Panc1 (cell line): ENCODE results near the gene RMDN3. TPM values are rescaled to one million over a fixed set of nuclear protein-coding genes. Genes with fewer than 3 reads are reported as not detected.

Source experiments
- ATAC-seq: fragments of 200-7000 bp; cut with Tn5 transposase; 2 replicates; pipeline ENCODE4 v1.9.1; 2020; ENCODE audit warnings: mild to moderate bottlenecking, moderate library complexity
- BruUV-seq: library from RNA; stranded (reverse); fragments of 400-500 nt; replicated peaks from 2 replicates; lab custom pipeline; 2021; lab: Mats Ljungman, UMichigan
- CTCF ChIA-PET: fragments of 300-600 bp; sonication (Branson Sonifier 250); formaldehyde crosslinking; loops from one replicate; lab custom pipeline; 2022; ENCODE audit warnings: antibody characterized with exemption; lab: Charles Lee
- POLR2A ChIA-PET: fragments of 300-600 bp; sonication (Branson Sonifier 250); formaldehyde crosslinking; loops from one replicate; lab custom pipeline; 2022; ENCODE audit warnings: antibody characterized with exemption; lab: Charles Lee
- DNase-seq: peaks from one replicate; pipeline ENCODE4 v3.0.0-alpha.2; 2010; ENCODE audit warnings: low read depth, low spot score
- H3K27ac ChIP-seq: 2 replicates; pipeline ENCODE4 v1.5.1; 2011; ENCODE audit warnings: mild to moderate bottlenecking, low read length, inconsistent platforms
- H3K27me3 ChIP-seq: fragments of 200-500 bp; sonication (Bioruptor generic); 2 replicates; pipeline ENCODE4 v1.6.0; 2014; ENCODE audit warnings: low read length, inconsistent platforms; ENCODE audit not compliant: control insufficient read depth, insufficient read depth
- H3K36me3 ChIP-seq: fragments of 200-500 bp; sonication (Bioruptor generic); 2 replicates; pipeline ENCODE4 v1.5.1; 2014; ENCODE audit warnings: inconsistent platforms, mild to moderate bottlenecking, low read length, moderate library complexity; ENCODE audit not compliant: control insufficient read depth, insufficient read depth
- H3K4me1 ChIP-seq: 2 replicates; pipeline ENCODE4 v1.5.1; 2011; ENCODE audit warnings: inconsistent platforms, mild to moderate bottlenecking, low read length, moderate library complexity; ENCODE audit not compliant: control insufficient read depth, insufficient read depth
- H3K4me3 ChIP-seq, 2 experiments: 2 replicates each; pipeline ENCODE4 v1.5.1; 2011 to 2012; ENCODE audit warnings: low read depth in 2 of 2, low read length in 2 of 2, mild to moderate bottlenecking in 2 of 2, inconsistent platforms in 1 of 2, moderate library complexity in 1 of 2
- H3K9me3 ChIP-seq: fragments of 200-500 bp; sonication (Bioruptor generic); 2 replicates; pipeline ENCODE4 v1.5.1; 2014; ENCODE audit warnings: low read depth, mild to moderate bottlenecking, inconsistent platforms, low read length, moderate library complexity; ENCODE audit not compliant: control insufficient read depth, insufficient read depth
- POLR2AphosphoS5 ChIP-seq: IDR thresholded peaks from 2 replicates; pipeline ENCODE4 v1.6.1; 2012; ENCODE audit warnings: mild to moderate bottlenecking, low read depth, low read length, moderate library complexity
- SIN3A ChIP-seq: IDR thresholded peaks from 2 replicates; pipeline ENCODE4 v1.6.1; 2012; ENCODE audit warnings: low read depth, mild to moderate bottlenecking, low read length, moderate library complexity, borderline replicate concordance; ENCODE audit not compliant: insufficient read depth
- TCF7L2 ChIP-seq: IDR thresholded peaks from 2 replicates; pipeline ENCODE4 v1.6.1; 2011; ENCODE audit warnings: mild to moderate bottlenecking, low read depth, low read length, inconsistent platforms
- in situ Hi-C: cut with HindIII; loops from 2 replicates; pipeline ENCODE4 v1.10.0; 2016; ENCODE audit warnings: low sequenced_read_pairs, low pct_unique_long_range_greater_than_20kb
- intact Hi-C: fragments of 100-400 bp; cut with micrococcal nuclease; formaldehyde crosslinking; loops from one replicate; pipeline ENCODE4 v1.10.0; 2022; ENCODE audit not compliant: unreplicated experiment
- total RNA-seq: library from RNA; stranded (reverse); gene quantifications from one replicate; pipeline ENCODE4 v1.2.1, GENCODE V29; 2021; ENCODE audit not compliant: unreplicated experiment
- TF ChIP-seq, protein P1 (sequence below): fragments of 450-650 bp; IDR thresholded peaks from 2 replicates; pipeline ENCODE4 v1.5.1; 2017; ENCODE audit warnings: mild to moderate bottlenecking
- TF ChIP-seq, protein P2 (sequence below), 2 experiments: IDR thresholded peaks; 2 replicates each; pipeline ENCODE4 v1.6.1; 2011 to 2012; ENCODE audit warnings: low read depth in 2 of 2, control low read depth in 1 of 2, low read length in 1 of 2, mild to moderate bottlenecking in 1 of 2, moderate library complexity in 1 of 2; ENCODE audit not compliant: insufficient read depth in 1 of 2

The RMDN3 gene
- total RNA-seq, 1 experiment from 2014 or later, result 33.2 TPM

DNA sequence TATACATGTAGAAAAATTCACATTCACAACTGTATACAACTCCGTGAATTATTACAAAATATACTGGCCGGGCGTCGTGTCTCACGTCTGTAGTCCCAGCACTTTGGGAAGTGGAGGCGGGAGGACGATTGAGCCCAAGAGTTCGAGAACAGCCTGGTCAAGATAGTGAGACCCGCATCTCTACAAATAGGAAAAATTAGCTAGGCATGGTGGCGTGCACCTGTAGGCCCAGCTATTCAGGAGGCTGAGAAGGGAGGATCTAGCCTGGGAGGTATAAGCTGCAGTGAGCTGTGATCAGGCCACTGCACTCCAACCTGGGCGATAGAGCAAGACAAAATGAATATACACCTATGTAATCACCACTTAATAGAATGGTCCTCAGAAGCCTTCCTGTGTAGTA is 58.8 kb downstream of the RMDN3 start:
- peak overlapping the region; percentile 86 for H3K27ac ChIP-seq
- H3K27me3 ChIP-seq, result no peaks in the 10 kb centered on the region
- H3K4me1 ChIP-seq, result no peaks in the 10 kb centered on the region; the same call in 1 of the 2 replicates
- intact Hi-C loops (no loop called here), in situ Hi-C loops (no loop called here)
- POLR2A ChIA-PET, result no interaction called here
- BruUV-seq, result no TSS peak
- ATAC-seq, result no peak
- H3K4me3 ChIP-seq, result peak overlapping the region; percentile 80 to 97
- no peaks in the 10 kb centered on the region for H3K9me3 ChIP-seq
- CTCF ChIA-PET, result no interaction called here
- DNase-seq, result no peak
- TF ChIP-seq, protein P1, sequence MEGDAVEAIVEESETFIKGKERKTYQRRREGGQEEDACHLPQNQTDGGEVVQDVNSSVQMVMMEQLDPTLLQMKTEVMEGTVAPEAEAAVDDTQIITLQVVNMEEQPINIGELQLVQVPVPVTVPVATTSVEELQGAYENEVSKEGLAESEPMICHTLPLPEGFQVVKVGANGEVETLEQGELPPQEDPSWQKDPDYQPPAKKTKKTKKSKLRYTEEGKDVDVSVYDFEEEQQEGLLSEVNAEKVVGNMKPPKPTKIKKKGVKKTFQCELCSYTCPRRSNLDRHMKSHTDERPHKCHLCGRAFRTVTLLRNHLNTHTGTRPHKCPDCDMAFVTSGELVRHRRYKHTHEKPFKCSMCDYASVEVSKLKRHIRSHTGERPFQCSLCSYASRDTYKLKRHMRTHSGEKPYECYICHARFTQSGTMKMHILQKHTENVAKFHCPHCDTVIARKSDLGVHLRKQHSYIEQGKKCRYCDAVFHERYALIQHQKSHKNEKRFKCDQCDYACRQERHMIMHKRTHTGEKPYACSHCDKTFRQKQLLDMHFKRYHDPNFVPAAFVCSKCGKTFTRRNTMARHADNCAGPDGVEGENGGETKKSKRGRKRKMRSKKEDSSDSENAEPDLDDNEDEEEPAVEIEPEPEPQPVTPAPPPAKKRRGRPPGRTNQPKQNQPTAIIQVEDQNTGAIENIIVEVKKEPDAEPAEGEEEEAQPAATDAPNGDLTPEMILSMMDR, result no peak
- TF ChIP-seq TCF7L2 (no peak), SIN3A (no peak), POLR2AphosphoS5 (no peak)
- TF ChIP-seq, protein P2, sequence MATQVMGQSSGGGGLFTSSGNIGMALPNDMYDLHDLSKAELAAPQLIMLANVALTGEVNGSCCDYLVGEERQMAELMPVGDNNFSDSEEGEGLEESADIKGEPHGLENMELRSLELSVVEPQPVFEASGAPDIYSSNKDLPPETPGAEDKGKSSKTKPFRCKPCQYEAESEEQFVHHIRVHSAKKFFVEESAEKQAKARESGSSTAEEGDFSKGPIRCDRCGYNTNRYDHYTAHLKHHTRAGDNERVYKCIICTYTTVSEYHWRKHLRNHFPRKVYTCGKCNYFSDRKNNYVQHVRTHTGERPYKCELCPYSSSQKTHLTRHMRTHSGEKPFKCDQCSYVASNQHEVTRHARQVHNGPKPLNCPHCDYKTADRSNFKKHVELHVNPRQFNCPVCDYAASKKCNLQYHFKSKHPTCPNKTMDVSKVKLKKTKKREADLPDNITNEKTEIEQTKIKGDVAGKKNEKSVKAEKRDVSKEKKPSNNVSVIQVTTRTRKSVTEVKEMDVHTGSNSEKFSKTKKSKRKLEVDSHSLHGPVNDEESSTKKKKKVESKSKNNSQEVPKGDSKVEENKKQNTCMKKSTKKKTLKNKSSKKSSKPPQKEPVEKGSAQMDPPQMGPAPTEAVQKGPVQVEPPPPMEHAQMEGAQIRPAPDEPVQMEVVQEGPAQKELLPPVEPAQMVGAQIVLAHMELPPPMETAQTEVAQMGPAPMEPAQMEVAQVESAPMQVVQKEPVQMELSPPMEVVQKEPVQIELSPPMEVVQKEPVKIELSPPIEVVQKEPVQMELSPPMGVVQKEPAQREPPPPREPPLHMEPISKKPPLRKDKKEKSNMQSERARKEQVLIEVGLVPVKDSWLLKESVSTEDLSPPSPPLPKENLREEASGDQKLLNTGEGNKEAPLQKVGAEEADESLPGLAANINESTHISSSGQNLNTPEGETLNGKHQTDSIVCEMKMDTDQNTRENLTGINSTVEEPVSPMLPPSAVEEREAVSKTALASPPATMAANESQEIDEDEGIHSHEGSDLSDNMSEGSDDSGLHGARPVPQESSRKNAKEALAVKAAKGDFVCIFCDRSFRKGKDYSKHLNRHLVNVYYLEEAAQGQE (IDR thresholded peaks at IDR 0.05; ENCODE audit: insufficient read depth in 1 of 2, low read depth in 2 of 2, low read length in 1 of 2), result no peak
- no peaks in the 10 kb centered on the region for H3K36me3 ChIP-seq

DNA sequence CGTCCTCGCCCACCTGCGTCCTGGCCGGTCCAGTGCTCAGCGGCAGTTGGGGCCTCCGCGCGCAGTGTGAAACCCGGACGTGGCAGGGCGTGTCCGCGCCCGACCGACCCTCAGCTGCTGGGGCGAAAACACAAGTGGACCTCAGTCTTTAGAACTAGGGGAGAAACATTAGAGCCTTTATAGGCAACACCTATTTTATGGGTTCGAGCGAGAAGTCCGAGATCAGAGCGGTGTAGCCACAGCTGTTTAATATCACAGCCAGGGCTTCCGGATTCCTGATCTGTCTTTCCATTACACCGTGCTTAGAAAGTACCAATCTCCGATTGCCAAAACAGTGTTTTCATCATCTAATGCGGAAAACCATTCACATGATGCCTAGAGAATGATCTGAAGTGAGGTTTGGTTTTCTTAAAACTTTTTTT is 59.6 kb downstream of the RMDN3 start:
- in situ Hi-C loops, result no loop called here
- H3K4me1 ChIP-seq, result no peaks in the 10 kb centered on the region; the same call in 1 of the 2 replicates
- TF ChIP-seq, protein P1, result no peak
- TF ChIP-seq SIN3A, result peak; percentile 89; the same call in 1 of the 2 replicates
- CTCF ChIA-PET, result interaction anchor here (0.7 to 1.5 kb wide), 2 partner anchors 40 to 106 kb away, joined by 3 to 8 read pairs; no protein-coding TSS in a partner anchor
- H3K36me3 ChIP-seq, result no peaks in the 10 kb centered on the region
- peak overlapping the region; percentile 80 to 97 for H3K4me3 ChIP-seq
- H3K9me3 ChIP-seq, result no peaks in the 10 kb centered on the region
- no TSS peak for BruUV-seq
- H3K27me3 ChIP-seq, result no peaks in the 10 kb centered on the region
- peak overlapping the region; percentile 86 for H3K27ac ChIP-seq
- intact Hi-C loops, result no loop called here
- DNase-seq (no peak), ATAC-seq (peak; percentile 10)
- POLR2A ChIA-PET, result interaction anchor here (0.5 to 0.7 kb wide), 2 partner anchors 76 to 1012 kb away, joined by 4 to 5 read pairs; no protein-coding TSS in a partner anchor
